Measurements from ENCODE around the gene PDE3B.
A peak's percentile ranks its signal among the peaks of the same experiment; 100 is the strongest.

The PDE3B gene

DNA sequence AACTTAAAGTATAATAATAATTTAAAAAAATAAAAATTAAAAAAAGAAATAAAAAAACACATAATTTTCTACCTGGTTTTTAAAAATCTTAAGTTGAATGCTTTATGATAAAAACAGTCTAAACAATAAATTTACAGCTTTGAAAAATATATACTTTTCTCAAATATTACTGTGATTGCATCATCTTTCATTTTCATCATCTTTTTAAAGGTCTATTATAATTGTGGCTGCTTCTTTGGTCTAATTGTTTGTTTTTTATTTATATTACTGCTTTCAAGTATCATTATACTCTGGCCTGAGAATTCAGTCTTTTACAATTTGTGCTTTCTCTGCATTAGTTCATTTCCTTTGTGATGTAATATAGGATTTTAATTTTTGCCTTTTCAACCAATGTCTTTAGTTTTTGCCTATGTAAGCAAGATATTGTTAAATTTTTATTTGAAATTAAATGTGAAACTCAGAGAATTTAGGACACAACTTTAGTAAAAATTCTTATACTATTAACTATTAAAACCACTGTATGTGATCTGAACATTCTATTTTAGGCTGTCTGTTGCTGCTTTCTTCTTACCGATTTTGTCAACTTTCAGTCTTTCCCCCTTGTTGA, 241.2 kb downstream of the PDE3B start:
- no peak for DNase-seq (ENCODE audit: low read depth)

GRCh38 chr11:14886513-14886912, 242.9 kb downstream of the PDE3B start:
- DNase-seq (ENCODE audit: low read depth): no peak

GRCh38 chr11:14891143-14892035, 247.8 kb downstream of the PDE3B start:
- DNase-seq (ENCODE audit: low read depth): peak; percentile 84

DNA sequence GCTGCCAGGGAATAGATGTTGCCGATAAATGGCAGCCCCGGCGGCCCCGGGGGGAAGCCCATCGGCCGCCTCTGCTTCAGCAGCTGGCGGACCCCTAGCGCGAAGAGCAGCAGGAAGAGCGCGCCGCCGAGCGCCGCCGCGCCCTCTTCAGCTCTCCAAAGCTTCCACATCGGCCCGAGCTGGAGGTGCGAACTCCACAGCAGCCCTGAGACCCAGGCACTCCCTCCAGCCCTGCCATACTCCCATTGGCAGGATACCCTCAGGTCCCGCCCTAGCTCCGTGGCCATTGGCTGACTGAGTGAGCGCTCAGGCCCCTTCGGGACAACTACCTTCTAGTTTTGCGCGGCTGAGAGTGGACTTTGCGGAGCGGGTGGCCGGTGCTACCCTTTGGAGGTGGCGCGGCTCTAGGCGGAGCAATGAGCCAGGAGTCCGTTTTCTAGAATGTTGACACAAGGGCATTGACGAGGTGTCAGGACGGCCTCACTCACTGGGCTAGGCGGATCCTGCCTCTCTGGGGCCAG, 248.5 kb downstream of the PDE3B start, which contains the start of gene CYP2R1:
Gene CYP2R1 (minus strand): TSS at position 196 of the 521 bp plus-strand sequence. CDS start 26 bp downstream, at position 170.
- DNase-seq (ENCODE audit: low read depth): peak; percentile 96

DNA sequence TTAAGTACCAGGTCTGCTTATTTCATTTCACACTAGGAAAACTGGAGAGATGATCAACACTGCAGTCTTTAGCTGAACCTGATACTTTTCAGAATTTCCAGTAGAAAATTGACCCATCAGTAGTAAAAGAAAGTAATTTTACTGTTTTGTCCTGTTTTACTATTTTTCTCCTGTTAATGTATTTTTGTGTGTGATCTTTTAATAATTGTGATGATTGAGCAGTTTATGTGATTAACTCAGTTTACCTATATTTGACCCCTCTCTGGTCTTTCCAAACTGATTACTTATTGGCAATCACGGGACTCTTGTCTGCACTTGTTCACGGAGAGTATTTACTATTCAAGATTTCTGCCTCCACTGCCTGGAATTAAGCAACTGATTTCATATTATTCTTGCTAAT, 249.0 kb downstream of the PDE3B start:
- no peak for DNase-seq (ENCODE audit: low read depth)

DNA sequence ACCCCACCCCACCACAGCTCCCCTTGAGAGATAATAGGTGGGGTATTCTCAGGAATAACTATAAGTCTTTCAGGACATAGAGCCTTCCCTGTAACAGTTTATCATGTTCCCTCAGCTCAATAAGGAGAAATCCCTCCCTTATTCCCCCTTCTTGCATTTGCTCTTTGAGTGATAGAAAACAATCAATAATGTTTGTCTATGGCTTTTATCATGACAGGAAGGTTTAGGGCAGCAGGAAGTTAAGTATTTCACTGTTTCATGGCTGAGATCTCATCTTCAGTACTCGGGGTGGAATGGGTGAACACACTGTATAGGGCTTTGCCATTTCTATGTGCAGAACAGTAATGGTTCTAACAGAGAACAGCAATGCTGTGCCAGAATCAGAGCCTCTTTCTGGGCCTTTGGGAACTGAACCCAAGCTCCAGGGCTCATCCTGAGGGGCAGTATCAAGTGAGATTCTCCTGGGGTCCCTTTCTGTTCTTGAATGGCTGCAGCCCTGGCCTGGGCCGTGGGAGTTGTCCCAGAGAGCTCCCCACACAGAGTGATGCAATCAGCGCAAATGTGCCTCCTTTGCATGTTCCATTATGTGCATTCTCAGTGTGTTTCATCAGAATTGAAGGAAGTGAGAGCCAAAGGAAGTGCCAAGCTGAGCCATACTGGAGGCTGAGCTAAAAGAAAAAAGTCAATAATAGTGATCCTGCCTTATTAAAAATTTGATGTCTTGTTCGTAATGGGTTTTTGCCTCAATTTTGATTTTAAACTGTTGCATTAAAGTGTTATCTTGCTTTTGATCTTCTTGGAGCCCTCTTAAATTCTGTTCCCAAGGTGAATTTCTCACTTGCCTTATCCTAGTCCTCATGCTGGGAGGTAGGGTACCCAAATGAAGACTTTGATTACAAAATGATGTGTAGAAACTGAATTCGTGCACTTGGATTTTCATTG, 251.3 kb downstream of the PDE3B start:
- DNase-seq (ENCODE audit: low read depth): peak; percentile 84

DNA sequence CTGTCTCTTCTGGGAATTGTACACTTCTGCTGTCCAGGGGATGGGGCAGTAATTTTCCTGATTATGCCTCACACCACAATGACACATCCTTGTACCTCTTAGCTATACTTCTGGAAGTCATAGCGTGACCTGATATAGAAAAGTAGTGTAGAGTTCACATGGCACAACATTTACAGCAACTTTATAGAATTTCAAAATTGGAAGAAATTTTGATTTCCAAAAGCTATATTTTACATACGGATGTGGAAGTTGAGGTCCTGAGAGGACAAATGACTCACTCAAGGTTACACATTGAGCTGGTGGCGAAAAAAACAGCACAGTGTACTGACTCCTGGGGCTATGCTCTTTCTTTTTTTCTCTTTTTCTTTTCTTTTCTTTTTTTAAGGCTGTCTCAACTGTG, 254.8 kb downstream of the PDE3B start:
- no peak for DNase-seq (ENCODE audit: low read depth)

- no peak for DNase-seq (ENCODE audit: low read depth)
Observed at GRCh38 chr11:14898906-14899305, 255.3 kb downstream of the PDE3B start.

- peak; percentile 87 for DNase-seq (ENCODE audit: low read depth)
Observed at GRCh38 chr11:14902650-14903350, 259.2 kb downstream of the PDE3B start.

GRCh38 chr11:14904745-14905103, 261.1 kb downstream of the PDE3B start:
- peak; percentile 58 for DNase-seq (ENCODE audit: low read depth)

DNA sequence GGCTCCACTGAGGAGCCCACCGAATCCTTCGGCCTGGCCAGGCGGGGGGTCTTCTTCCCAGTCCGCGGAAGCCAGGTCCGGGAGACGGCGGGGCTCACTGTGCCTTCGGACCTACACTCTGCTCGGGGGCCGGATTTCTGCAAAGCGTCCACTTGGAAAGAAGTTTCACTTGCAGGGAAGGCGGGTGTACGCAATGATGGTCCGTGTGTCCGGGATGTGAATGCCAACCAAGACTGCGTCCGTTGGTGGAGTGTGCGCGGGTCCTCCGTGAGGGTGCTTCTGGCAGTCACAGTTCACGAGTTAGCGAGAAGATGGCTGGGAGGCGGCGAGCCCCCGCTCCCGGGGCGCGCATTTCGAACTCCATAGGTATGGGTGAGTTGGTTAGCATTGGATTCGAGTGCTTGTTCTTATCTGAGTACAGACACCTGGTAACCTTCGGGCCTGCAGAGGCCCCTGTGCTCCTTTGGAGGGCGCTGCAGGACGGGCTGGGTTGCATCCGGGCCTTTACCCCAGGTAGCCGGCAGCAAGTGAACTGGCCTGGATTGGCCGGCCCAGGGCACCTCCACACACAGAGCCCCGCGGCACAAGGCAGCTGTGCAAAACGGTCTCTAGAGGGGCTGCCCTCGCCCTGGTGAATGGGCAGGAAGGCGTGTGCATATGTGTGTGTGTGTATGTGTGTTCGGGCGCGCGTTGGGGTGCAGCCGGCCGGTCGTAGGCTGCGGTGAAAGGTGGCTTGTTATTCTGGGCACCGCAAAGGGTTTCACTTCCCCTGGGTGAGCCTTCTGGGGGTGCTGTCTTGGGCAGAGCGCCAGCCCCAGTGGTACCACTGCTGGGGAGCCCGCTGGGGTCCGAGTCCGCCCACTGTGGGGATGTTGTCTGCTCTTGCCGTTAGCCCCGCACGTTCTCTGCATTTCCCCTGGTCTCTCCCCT, 261.8 kb downstream of the PDE3B start:
- DNase-seq (ENCODE audit: low read depth): peak; percentile 47

DNA sequence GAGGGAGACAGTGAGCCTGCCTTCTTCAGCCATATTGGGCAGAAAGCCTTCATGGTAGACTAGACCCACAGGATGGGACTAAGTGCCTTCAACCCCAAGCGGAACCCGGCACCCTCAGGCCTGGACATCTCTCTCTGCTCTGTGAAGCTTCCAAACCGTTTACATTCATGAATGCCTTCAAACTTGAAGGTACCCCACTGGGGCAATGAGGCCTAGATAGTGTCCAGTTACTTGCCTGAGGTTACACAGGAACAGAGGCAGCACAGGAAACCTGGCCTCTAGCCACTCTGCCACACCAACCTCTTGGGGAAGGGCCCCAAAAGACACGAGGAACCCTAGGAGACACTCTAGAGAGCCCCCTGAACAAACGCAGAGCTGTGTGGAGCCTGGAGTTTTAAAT, 263.0 kb downstream of the PDE3B start:
- DNase-seq (ENCODE audit: low read depth): no peak

DNA sequence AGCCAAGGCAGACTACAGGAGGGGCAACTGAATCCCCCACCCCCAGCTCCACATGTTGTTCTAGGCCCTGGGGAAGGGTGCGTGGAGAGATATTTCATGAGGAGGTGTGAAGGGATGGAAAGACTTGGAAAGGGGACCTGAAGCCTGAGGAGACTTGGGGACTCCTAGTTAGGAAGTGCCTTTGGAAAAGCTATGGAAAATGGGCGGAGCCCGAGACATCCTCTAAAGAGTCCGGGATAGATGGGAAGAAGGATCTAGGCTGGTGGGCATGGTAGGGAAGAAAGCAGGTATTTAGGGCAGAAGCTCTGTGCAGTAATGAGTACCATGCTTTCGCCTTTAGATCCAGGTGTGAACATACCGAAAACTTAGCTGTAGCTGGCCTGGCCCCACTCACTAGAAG, 263.4 kb downstream of the PDE3B start:
- no peak for DNase-seq (ENCODE audit: low read depth)

DNA sequence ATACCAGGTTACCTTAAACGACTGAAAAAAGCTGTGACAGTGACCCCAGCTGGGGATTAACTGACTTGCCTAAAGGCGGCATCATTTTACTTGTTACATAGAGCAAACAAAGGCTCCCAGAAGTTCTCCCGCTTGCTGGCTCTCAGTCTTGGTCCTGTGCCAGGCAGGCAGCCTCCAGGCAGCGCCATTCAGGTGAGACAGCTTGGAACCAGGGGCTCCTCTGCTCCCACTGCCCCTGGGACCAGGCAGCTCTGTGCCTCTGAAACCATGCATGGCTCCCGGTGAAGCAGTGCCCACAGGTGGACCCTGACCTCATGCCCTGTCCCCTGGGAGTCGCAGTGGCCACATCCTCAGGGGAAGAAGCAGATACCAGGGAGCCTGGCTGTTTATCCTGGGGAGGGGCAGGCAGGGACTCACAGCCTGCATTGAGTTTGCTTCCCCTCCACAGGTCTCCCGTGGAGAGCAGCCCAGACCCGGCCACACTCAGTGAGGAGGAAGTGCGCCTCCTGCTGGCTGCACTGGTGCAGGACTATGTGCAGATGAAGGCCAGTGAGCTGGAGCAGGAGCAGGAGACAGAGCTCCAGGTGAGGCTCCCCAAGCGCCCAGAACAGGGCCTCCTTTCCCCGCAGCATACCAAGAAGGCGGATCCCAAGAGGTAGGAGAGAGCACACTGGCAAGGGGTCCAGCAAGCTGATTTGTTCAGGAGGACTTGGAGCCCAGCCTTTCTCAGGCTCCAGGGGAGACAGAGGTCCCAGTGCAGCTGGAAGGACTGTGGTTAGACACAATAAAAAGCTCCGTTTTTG, 264.0 kb downstream of the PDE3B start:
- DNase-seq (ENCODE audit: low read depth): peak; percentile 38

DNA sequence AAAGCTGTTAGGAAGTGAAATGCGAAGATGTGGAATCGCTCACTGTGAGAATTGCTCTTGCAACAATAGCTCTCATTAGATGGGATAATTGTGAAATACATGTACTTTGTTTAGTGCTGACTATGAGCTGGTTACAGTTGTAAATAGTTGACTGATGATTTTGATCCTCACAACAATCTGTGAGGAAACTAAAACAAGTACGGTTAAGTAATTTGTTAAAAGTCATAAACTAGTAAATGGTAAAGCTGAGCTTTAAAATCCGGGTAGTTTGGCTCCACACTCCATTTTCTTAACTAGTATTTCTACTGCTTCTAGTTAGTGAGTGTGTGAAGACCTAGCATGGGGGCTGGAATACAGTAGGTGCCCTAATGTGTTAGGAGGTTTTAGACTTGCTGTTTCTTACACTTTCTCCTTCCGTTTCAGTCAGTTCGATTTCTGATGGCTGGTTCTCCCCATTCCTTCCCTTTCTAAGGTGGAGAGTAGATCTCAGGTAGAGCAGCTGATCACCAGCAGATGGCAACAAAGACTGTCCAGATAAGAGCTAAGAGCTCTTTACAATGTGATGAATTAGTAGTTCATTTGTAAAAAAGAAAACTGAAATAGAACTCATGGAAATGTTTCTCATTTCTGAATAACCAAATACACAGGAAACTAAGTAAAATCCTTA, 264.7 kb downstream of the PDE3B start:
- peak; percentile 62 for DNase-seq (ENCODE audit: low read depth)

GRCh38 chr11:14914536-14914935, 270.9 kb downstream of the PDE3B start:
- DNase-seq (ENCODE audit: low read depth): no peak

DNA sequence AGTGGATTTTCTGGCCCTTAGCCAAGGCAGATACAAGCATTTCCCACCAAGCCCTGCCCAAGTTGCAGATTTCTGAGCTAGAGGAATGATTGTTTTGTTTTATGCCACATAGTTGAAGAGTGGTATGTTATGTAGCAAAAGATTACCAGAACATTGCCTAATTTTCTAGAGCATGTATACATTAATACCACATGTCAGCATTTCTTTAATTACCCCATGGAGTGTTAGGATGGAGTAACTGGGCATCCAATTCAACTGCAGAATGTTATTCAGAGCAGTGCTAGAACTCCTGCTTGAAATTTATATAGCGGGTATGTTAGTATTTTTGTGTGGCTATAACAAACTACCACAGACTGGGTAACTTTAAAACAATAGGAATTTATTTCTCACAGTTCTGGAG, 272.8 kb downstream of the PDE3B start:
- DNase-seq (ENCODE audit: low read depth): no peak

Data from amniotic epithelial cell (primary cell).